Subcutaneous adipose tissue (tissue), 4 donors: ENCODE results near the gene EXOC4. TPM values are rescaled to one million over a fixed set of nuclear protein-coding genes. Genes with fewer than 3 reads are reported as not detected.

ENCODE experiments used
- total RNA-seq, 4 donors: library from RNA; depleted of rRNA; stranded (reverse); fragments of >200 nt; gene quantifications; one replicate each; pipeline ENCODE4 v1.1.0, GENCODE V29; 2016
- TF ChIP-seq, protein P1 (sequence below): fragments of 450-650 bp; IDR thresholded peaks from one replicate; pipeline ENCODE4 v1.5.1; 2016; ENCODE audit warnings: low read depth, mild to moderate bottlenecking, control low read depth, antibody characterized with exemption, moderate library complexity

Gene EXOC4
- total RNA-seq, 4 donors from 2014 or later = 62.9 to 84.3 (median 77.3) TPM

DNA sequence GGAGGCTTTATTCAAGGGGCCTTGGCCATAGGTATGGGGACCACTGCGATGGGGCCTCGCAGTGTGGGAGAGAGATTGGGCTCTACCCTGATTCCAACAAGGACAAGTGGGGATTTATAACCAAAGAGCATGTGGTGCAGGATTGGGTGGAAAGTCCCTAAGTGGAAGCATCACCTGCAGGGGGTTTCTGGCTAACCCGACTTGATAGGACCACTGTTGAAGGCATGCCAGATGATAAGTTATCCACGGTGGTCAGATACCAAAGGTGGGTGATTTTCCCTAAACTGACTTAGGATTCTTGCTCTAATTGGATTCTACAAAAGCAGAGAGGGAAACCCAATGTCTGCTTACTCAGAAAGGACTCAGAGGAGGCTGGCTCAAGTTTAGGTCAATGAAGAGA is 444.7 kb downstream of the EXOC4 start:
- TF ChIP-seq, protein P1, sequence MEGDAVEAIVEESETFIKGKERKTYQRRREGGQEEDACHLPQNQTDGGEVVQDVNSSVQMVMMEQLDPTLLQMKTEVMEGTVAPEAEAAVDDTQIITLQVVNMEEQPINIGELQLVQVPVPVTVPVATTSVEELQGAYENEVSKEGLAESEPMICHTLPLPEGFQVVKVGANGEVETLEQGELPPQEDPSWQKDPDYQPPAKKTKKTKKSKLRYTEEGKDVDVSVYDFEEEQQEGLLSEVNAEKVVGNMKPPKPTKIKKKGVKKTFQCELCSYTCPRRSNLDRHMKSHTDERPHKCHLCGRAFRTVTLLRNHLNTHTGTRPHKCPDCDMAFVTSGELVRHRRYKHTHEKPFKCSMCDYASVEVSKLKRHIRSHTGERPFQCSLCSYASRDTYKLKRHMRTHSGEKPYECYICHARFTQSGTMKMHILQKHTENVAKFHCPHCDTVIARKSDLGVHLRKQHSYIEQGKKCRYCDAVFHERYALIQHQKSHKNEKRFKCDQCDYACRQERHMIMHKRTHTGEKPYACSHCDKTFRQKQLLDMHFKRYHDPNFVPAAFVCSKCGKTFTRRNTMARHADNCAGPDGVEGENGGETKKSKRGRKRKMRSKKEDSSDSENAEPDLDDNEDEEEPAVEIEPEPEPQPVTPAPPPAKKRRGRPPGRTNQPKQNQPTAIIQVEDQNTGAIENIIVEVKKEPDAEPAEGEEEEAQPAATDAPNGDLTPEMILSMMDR = no peak

DNA sequence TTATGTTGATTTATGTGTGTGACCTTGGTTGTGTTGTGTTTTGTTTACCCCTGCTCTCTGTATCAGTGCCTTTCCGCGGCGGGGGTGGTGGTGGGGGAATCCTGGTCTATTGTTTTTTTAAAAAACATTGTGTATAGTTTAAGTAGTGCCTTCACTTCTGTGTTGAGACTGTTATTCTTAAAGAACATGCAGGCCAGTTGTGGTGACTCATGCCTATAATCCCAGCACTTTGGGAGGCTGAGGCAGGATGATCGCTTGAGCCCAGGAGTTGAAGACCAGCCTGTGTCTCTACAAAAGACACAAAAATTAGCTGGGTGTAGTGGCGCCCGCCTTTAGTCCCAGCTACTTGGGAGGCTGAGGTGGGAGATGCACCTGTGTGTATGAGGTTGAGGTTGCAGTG is 445.2 kb downstream of the EXOC4 start:
- TF ChIP-seq, protein P1 = no peak

DNA sequence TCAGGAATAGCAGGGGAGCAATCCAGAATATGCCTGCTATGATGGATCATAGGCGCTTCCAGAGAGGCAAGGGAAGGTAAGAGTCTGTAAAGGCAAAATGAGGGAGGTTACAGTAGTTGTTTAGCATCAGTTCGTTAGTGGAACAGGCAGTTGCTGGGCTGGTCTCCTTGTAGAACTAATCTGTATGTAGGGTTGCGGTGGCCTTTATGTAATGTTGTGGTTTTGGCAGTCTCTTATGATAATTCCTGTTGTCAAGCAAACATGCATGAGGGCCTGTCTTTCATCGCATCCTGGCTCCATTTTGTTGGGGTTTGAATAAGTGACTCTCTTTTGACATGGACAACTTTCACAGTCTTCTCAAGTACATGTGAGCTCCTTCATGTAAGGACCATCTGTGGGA is 446.5 kb downstream of the EXOC4 start:
- TF ChIP-seq, protein P1 = no peak

DNA sequence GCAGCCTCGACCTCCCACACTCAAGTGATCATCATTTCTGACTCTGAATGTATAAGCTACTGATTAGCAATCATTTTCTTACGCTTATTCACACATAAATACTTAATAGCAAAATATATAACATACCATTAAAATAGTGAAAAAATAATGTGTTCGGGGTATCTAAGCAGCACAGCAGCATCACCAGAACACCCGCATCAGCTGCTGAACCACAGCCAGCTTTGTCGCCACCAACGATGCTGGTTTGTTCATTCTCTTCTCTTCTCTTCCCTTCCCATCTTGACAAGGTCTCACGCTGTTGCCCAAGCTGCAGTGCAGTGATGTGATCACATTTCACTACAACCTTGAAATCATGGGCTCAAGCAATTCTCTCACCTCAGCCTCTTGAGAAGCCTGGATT is 449.2 kb downstream of the EXOC4 start:
- TF ChIP-seq, protein P1 = no peak

DNA sequence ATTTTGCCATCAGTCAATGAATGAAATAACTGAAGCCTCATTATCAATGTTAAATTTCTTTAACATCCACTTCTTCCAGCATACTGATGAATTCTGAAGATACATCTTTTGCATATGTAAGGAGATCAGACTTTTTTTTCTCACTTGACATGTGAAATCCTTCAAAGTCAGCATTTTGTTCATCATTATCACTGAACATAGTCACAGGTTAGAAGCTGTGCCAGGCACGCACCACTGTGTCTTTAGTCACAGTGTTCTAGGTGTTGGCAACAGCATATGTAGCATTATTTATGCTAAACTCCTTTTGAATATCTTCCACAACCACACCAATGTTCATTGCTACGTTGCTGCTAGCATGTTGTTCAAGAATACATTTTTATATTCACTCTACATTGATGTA is 450.1 kb downstream of the EXOC4 start:
- TF ChIP-seq, protein P1 = no peak

DNA sequence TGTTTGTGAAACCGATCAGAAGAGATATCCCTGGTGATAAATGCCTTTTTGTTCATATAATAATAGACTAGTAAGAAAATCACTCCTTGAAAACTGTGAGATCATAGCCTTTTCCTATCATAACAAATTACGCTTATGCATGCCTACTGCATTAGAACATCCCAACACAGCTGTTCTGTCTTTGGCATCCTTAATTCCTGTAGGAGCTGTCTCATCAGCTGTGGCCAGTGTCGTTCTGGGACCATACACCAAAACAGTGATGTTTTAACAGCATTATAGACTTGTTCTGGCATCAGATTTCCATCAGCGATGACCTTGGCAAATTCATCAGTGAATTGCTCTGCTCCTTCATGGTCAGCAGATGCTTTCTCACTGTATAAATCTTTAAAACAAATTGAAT is 450.7 kb downstream of the EXOC4 start:
- TF ChIP-seq, protein P1 = no peak

DNA sequence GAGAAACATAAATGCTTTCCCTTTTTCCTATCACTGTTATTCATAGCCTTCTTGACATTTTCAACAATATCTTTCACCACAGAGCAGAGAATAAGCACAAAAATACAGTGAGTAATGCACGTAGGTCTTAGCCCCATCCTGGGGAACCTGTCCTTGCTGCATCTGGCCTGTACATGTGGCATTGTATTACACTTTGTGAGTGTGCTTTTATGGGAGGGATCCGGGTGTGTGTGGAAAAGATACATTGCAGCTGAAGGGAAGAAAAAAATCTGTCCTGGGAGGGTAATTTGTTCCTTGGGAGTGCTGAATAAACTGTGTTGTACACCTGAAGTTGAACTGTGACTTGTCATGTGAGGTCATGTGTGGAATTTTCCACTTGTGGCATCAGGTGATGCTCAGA is 451.6 kb downstream of the EXOC4 start:
- TF ChIP-seq, protein P1 = no peak
